ENCODE results near the gene ENOPH1. TPM values are rescaled to one million over a fixed set of nuclear protein-coding genes. Genes with fewer than 3 reads are reported as not detected.
A peak's percentile ranks its signal among the peaks of the same experiment; 100 is the strongest.
"Not testable (repeated sequence)": the region's sequence is repeated elsewhere in the genome, so short reads cannot be mapped to it uniquely, and the experiment has no call there.

The ENOPH1 gene
- total RNA-seq (10 to 100 TPM; 64.8 to 75.4 TPM), polyA plus RNA-seq (ENCODE audit: insufficient read length in 2 of 2) (100 to 1,000 TPM in 1 of 2 donors, 10 to 100 TPM in 1; 99.3 to 129 TPM)
- long read RNA-seq, donor 1, transcript ENOPH1-203 (6 exons, 1,874 nt): minor isoform, 23 of 102 reads
- long read RNA-seq, donor 1, transcript ENOPH1-201 (6 exons, 2,025 nt): major isoform, 44 of 102 reads
- long read RNA-seq, donor 1, partial matches to known transcripts: 34 of 102 reads
- long read RNA-seq, donor 1, other reads (novel, unspliced or antisense): 0 of 102 reads
- long read RNA-seq, donor 2, transcript ENOPH1-203 (6 exons, 1,874 nt): minor isoform, 6 of 29 reads
- long read RNA-seq, donor 2, transcript ENOPH1-201 (6 exons, 2,025 nt): major isoform, 23 of 29 reads
- long read RNA-seq, donor 2, partial matches to known transcripts: 0 of 29 reads
- long read RNA-seq, donor 2, other reads (novel, unspliced or antisense): 0 of 29 reads
- long read RNA-seq, donor 3, transcript ENOPH1-203 (6 exons, 1,874 nt): minor isoform, 7 of 185 reads
- long read RNA-seq, donor 3, transcript ENOPH1-201 (6 exons, 2,025 nt): major isoform, 17 of 185 reads
- long read RNA-seq, donor 3, partial matches to known transcripts: 159 of 185 reads
- long read RNA-seq, donor 3, other reads (novel, unspliced or antisense): 0 of 185 reads
- long read RNA-seq, donor 4, transcript ENOPH1-201 (6 exons, 2,025 nt): major isoform, 16 of 29 reads
- long read RNA-seq, donor 4, transcript ENOPH1-203 (6 exons, 1,874 nt): minor isoform, 8 of 29 reads
- long read RNA-seq, donor 4, partial matches to known transcripts: 5 of 29 reads
- long read RNA-seq, donor 4, other reads (novel, unspliced or antisense): 0 of 29 reads

- H3K27ac ChIP-seq (ENCODE audit: low read depth, low read length): peak within 1 kb of the TSS; percentile 99
- peaks cover 12% of the 10 kb centered on the region for H3K36me3 ChIP-seq (ENCODE audit: control insufficient read depth, insufficient read depth, low read length)
- H3K4me3 ChIP-seq (ENCODE audit: low read depth, low read length): peak within 1 kb of the TSS; percentile 98
- H3K27me3 ChIP-seq (ENCODE audit: control insufficient read depth, insufficient read depth, low read length): no peaks in the 10 kb centered on the region
- WGBS (ENCODE audit: insufficient coverage): under 1% methylated on average over 70 of the region's 83 CpGs
- no peaks in the 10 kb centered on the region for H3K9me3 ChIP-seq (ENCODE audit: control insufficient read depth, insufficient read depth, low read length)
- peaks cover 20% of the 10 kb centered on the region for H3K4me1 ChIP-seq (ENCODE audit: control insufficient read depth, insufficient read depth, low read length)
- DNase-seq (ENCODE audit: low read depth in 4 of 6, low spot score in 6 of 6): peak; percentile 86 to 99 (median 91)
Observed at GRCh38 chr4:82430193-82430963, at the start of gene ENOPH1, which contains the start of gene HNRNPDL. Gene ENOPH1 (plus strand): TSS chr4:82430590. CDS start chr4:82430830, 240 bp downstream. Gene HNRNPDL (minus strand): TSS chr4:82430462. CDS start chr4:82429690, 772 bp downstream.

- Histone ChIP-seq H3K27ac (ENCODE audit: low read depth, low read length) (no peak overlapping the region), H3K4me3 (ENCODE audit: low read depth, low read length) (no peak overlapping the region), H3K27me3 (ENCODE audit: control insufficient read depth, insufficient read depth, low read length) (no peaks in the 10 kb centered on the region), H3K4me1 (ENCODE audit: control insufficient read depth, insufficient read depth, low read length) (peaks cover 8% of the 10 kb centered on the region), H3K9me3 (ENCODE audit: control insufficient read depth, insufficient read depth, low read length) (peaks cover 3% of the 10 kb centered on the region), H3K36me3 (ENCODE audit: control insufficient read depth, insufficient read depth, low read length) (peaks cover 19% of the 10 kb centered on the region)
- 93% methylated on average over 3 of the region's 4 CpGs for WGBS (ENCODE audit: insufficient coverage)
- DNase-seq (ENCODE audit: low read depth in 4 of 6, low spot score in 6 of 6): no peak
Observed at GRCh38 chr4:82380831-82381230, 49.6 kb upstream of the ENOPH1 start.

GRCh38 chr4:82381235-82381634 is 49.2 kb upstream of the ENOPH1 start:
- H3K27me3 ChIP-seq (ENCODE audit: control insufficient read depth, insufficient read depth, low read length): no peaks in the 10 kb centered on the region
- no peak for DNase-seq (ENCODE audit: low read depth in 4 of 6, low spot score in 6 of 6)
- peaks cover 5% of the 10 kb centered on the region for H3K4me1 ChIP-seq (ENCODE audit: control insufficient read depth, insufficient read depth, low read length)
- H3K27ac ChIP-seq (ENCODE audit: low read depth, low read length): no peak overlapping the region
- H3K9me3 ChIP-seq (ENCODE audit: control insufficient read depth, insufficient read depth, low read length): peaks cover 3% of the 10 kb centered on the region
- H3K36me3 ChIP-seq (ENCODE audit: control insufficient read depth, insufficient read depth, low read length): peaks cover 19% of the 10 kb centered on the region
- WGBS (ENCODE audit: insufficient coverage): 96% methylated on average over 3 of the region's 3 CpGs
- H3K4me3 ChIP-seq (ENCODE audit: low read depth, low read length): no peak overlapping the region

DNA sequence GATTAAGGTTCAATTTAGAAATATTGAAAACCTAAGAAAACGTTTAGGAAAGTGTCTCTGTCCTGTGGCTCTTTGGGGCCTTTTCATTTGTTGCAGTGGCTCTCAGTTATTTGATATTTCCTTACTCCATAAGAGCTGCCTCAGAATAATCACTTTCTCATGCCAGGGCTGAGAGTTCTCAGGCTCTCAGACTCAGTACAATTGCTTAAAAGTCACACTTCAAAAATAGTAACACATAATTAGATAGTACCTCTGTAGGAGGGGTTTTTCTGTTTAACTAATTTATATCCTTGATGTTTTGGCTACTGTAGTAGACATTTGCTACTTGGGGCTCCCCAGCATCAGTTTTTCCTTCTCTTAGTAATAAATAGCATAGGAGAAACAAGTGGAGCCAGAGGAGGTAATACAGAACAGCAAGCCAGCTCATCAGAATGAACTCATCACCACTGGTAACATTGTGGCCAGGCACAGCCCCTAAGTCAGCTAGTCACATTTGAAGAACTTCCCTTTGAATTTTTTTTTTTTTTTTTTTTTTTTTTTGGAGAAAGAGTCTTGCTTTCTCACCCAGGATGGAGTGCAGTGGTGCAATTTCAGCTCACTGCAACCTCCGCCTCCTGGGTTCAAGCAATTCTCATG is 48.6 kb upstream of the ENOPH1 start:
- 67% methylated on average over 1 of the region's 2 CpGs for WGBS (ENCODE audit: insufficient coverage)
- no peaks in the 10 kb centered on the region for H3K27me3 ChIP-seq (ENCODE audit: control insufficient read depth, insufficient read depth, low read length)
- H3K27ac ChIP-seq (ENCODE audit: low read depth, low read length): no peak overlapping the region
- peaks cover 19% of the 10 kb centered on the region for H3K36me3 ChIP-seq (ENCODE audit: control insufficient read depth, insufficient read depth, low read length)
- no peak for DNase-seq (ENCODE audit: low read depth in 4 of 6, low spot score in 6 of 6)
- no peak overlapping the region for H3K4me3 ChIP-seq (ENCODE audit: low read depth, low read length)
- peaks cover 5% of the 10 kb centered on the region for H3K4me1 ChIP-seq (ENCODE audit: control insufficient read depth, insufficient read depth, low read length)
- peaks cover 3% of the 10 kb centered on the region for H3K9me3 ChIP-seq (ENCODE audit: control insufficient read depth, insufficient read depth, low read length)

- peaks cover 3% of the 10 kb centered on the region for H3K9me3 ChIP-seq (ENCODE audit: control insufficient read depth, insufficient read depth, low read length)
- no peak overlapping the region for H3K27ac ChIP-seq (ENCODE audit: low read depth, low read length)
- H3K36me3 ChIP-seq (ENCODE audit: control insufficient read depth, insufficient read depth, low read length): peaks cover 14% of the 10 kb centered on the region
- H3K4me3 ChIP-seq (ENCODE audit: low read depth, low read length): no peak overlapping the region
- no peaks in the 10 kb centered on the region for H3K4me1 ChIP-seq (ENCODE audit: control insufficient read depth, insufficient read depth, low read length)
- DNase-seq (ENCODE audit: low read depth in 4 of 6, low spot score in 6 of 6): no peak
- no peaks in the 10 kb centered on the region for H3K27me3 ChIP-seq (ENCODE audit: control insufficient read depth, insufficient read depth, low read length)
- WGBS (ENCODE audit: insufficient coverage): no CpG with 5 or more reads among the region's 2 CpGs
Observed at GRCh38 chr4:82382751-82383150, 47.6 kb upstream of the ENOPH1 start.

GRCh38 chr4:82386312-82386711 is 44.1 kb upstream of the ENOPH1 start:
- no CpG with 5 or more reads among the region's 8 CpGs for WGBS (ENCODE audit: insufficient coverage)
- H3K4me3 ChIP-seq (ENCODE audit: low read depth, low read length); H3K27ac ChIP-seq (ENCODE audit: low read depth, low read length); H3K27me3 ChIP-seq (ENCODE audit: control insufficient read depth, insufficient read depth, low read length); H3K4me1 ChIP-seq (ENCODE audit: control insufficient read depth, insufficient read depth, low read length); DNase-seq (ENCODE audit: low read depth in 4 of 6, low spot score in 6 of 6); H3K9me3 ChIP-seq (ENCODE audit: control insufficient read depth, insufficient read depth, low read length); H3K36me3 ChIP-seq (ENCODE audit: control insufficient read depth, insufficient read depth, low read length): not testable (repeated sequence)

DNA sequence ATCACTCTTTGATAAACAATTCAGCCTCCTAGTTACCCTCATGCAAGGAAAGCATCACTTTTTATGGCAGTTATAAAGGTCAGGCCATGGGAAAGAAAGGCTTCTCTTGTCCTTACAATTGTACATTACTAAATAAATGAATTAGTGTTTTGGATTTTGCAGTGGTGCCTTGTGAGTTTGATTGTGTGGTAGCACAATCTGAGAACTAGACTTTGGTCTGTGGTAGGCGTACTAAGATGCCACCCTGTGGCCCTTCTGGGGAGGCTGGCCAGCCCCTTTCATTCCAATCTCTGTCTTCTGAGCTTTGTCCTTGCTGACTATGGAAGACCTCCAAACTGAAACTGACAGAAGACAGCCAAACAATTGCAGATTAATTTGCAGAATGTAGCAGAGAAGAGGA is 42.0 kb upstream of the ENOPH1 start:
- DNase-seq (ENCODE audit: low read depth in 4 of 6, low spot score in 6 of 6): no peak
- Histone ChIP-seq H3K27ac (ENCODE audit: low read depth, low read length) (no peak overlapping the region), H3K4me1 (ENCODE audit: control insufficient read depth, insufficient read depth, low read length) (no peaks in the 10 kb centered on the region), H3K27me3 (ENCODE audit: control insufficient read depth, insufficient read depth, low read length) (no peaks in the 10 kb centered on the region), H3K36me3 (ENCODE audit: control insufficient read depth, insufficient read depth, low read length) (peaks cover 2% of the 10 kb centered on the region), H3K9me3 (ENCODE audit: control insufficient read depth, insufficient read depth, low read length) (peaks cover 1% of the 10 kb centered on the region), H3K4me3 (ENCODE audit: low read depth, low read length) (no peak overlapping the region)
- WGBS (ENCODE audit: insufficient coverage): 100% methylated on average over 1 of the region's 1 CpG

GRCh38 chr4:82390061-82390460 is 40.3 kb upstream of the ENOPH1 start:
- not testable (repeated sequence) for H3K27ac ChIP-seq (ENCODE audit: low read depth, low read length); H3K9me3 ChIP-seq (ENCODE audit: control insufficient read depth, insufficient read depth, low read length); H3K4me1 ChIP-seq (ENCODE audit: control insufficient read depth, insufficient read depth, low read length); H3K36me3 ChIP-seq (ENCODE audit: control insufficient read depth, insufficient read depth, low read length); H3K27me3 ChIP-seq (ENCODE audit: control insufficient read depth, insufficient read depth, low read length); DNase-seq (ENCODE audit: low read depth in 4 of 6, low spot score in 6 of 6); H3K4me3 ChIP-seq (ENCODE audit: low read depth, low read length)
- WGBS (ENCODE audit: insufficient coverage): 88% methylated on average over 6 of the region's 9 CpGs

DNA sequence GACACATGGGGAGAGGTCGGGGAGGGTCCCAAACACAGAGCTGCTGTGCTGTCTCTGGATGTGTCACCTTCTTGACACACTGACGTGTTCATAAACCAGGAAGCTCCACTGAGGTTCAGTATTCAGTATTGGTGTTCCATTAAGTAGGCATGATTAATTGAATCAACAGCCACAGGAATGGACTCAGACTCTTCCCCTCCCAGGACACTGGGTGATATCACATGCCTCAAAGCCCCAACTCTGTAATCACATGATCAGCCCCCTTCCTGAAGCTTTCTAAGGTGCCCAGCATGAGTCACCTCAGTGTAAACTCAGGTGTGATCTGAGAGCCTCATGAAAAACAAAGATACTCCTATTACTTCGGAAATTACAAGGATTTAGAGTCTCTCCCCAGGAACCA is 35.5 kb upstream of the ENOPH1 start:
- Histone ChIP-seq H3K27me3 (ENCODE audit: control insufficient read depth, insufficient read depth, low read length) (no peaks in the 10 kb centered on the region), H3K27ac (ENCODE audit: low read depth, low read length) (no peak overlapping the region), H3K4me3 (ENCODE audit: low read depth, low read length) (no peak overlapping the region), H3K36me3 (ENCODE audit: control insufficient read depth, insufficient read depth, low read length) (no peaks in the 10 kb centered on the region), H3K4me1 (ENCODE audit: control insufficient read depth, insufficient read depth, low read length) (no peaks in the 10 kb centered on the region), H3K9me3 (ENCODE audit: control insufficient read depth, insufficient read depth, low read length) (no peaks in the 10 kb centered on the region)
- DNase-seq (ENCODE audit: low read depth in 4 of 6, low spot score in 6 of 6): no peak
- WGBS (ENCODE audit: insufficient coverage): 100% methylated on average over 1 of the region's 3 CpGs

All from spinal cord (tissue), 10 donors.